Neural crest cell (in vitro differentiated cells): ENCODE data around the gene CYP2D6. TPM values are rescaled to one million over a fixed set of nuclear protein-coding genes. Genes with fewer than 3 reads are reported as not detected.

Experiments used
- DNase-seq: peaks from one replicate; pipeline ENCODE4 v3.0.0; 2021; ENCODE audit warnings: low read depth, mixed read lengths, low spot score
- H3K27ac Mint-ChIP-seq: one replicate; pipeline ENCODE4 v1.8.0; 2021; ENCODE audit warnings: mild to moderate bottlenecking, mixed read lengths; ENCODE audit not compliant: unreplicated experiment
- H3K27me3 Mint-ChIP-seq: 2 replicates; pipeline ENCODE4 v1.8.0; 2021; ENCODE audit warnings: low read depth, mild to moderate bottlenecking, mixed read lengths
- H3K36me3 Mint-ChIP-seq: 2 replicates; pipeline ENCODE4 v1.8.0; 2021; ENCODE audit warnings: low read depth, mild to moderate bottlenecking, mixed read lengths
- H3K4me1 Mint-ChIP-seq: 2 replicates; pipeline ENCODE4 v1.8.0; 2021; ENCODE audit warnings: mixed read lengths
- H3K4me3 Mint-ChIP-seq: one replicate; pipeline ENCODE4 v1.8.0; 2021; ENCODE audit warnings: mild to moderate bottlenecking, mixed read lengths
- H3K9me3 Mint-ChIP-seq: 2 replicates; pipeline ENCODE4 v1.8.0; 2021; ENCODE audit warnings: mixed read lengths
- total RNA-seq: library from RNA; stranded (reverse); gene quantifications from 2 replicates; pipeline ENCODE4 v1.2.1, GENCODE V29; 2021
- TF ChIP-seq, protein P1 (sequence below): fragments of 200-600 bp; sonication (generic); conservative IDR thresholded peaks from 2 replicates; pipeline ENCODE4 v1.5.0; 2021; ENCODE audit warnings: antibody characterized with exemption, mild to moderate bottlenecking

Gene CYP2D6
- total RNA-seq, 1 donor from 2014 or later = 3.7 TPM

DNA sequence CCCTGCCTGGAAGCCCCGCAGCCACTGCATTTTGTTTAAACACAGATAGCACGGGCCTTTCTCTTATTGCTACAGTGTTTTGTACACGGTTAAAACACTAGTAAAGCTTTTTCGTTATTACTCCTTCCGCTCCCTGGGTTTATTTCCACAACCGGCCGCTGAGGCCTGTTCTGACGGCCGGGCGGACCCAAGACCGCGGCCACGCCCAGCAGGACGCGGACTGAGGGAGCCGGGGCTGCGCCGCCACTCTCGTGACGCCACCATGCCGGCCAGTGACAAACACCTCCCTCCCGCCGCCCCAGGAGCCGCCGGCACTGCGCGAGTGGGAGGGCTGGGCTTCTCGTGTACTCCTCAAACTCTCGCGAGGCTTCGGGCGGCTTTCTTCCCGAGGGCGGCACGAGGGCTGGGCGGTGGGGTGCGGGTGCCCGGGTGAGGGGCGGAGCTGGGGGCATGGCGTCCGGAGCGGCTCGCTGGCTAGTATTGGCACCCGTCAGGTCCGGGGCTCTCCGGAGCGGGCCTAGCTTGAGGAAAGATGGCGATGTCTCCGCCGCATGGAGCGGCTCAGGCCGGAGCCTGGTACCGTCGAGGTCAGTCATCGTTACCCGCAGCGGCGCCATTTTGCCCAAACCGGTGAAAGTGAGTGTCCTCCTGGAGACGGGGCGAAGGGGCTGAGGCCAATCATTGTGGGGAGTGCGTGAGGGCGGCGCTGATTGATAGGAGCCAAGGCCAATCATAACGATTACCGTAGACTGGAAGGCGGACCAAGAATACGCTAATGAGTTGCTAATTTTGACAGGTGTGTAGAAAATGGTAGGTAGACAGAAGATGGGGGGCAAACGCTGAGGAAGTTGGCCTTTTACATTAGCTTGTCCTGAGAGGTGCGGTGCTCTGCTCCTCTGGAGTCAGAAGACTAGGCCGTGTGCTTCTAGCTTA is 51.0 kb downstream of the CYP2D6 start, which contains the start of gene SMDT1:
TSS of gene SMDT1 (plus strand) at position 382 of the 933 bp plus-strand sequence. CDS start at position 451, 69 bp downstream.
- H3K4me3 Mint-ChIP-seq = peak within 1 kb of the TSS; percentile 92
- peak; percentile 98 for DNase-seq
- peaks cover 38% of the 10 kb centered on the region for H3K4me1 Mint-ChIP-seq
- TF ChIP-seq, protein P1, sequence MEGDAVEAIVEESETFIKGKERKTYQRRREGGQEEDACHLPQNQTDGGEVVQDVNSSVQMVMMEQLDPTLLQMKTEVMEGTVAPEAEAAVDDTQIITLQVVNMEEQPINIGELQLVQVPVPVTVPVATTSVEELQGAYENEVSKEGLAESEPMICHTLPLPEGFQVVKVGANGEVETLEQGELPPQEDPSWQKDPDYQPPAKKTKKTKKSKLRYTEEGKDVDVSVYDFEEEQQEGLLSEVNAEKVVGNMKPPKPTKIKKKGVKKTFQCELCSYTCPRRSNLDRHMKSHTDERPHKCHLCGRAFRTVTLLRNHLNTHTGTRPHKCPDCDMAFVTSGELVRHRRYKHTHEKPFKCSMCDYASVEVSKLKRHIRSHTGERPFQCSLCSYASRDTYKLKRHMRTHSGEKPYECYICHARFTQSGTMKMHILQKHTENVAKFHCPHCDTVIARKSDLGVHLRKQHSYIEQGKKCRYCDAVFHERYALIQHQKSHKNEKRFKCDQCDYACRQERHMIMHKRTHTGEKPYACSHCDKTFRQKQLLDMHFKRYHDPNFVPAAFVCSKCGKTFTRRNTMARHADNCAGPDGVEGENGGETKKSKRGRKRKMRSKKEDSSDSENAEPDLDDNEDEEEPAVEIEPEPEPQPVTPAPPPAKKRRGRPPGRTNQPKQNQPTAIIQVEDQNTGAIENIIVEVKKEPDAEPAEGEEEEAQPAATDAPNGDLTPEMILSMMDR = no peak
- no peaks in the 10 kb centered on the region for H3K9me3 Mint-ChIP-seq
- H3K27ac Mint-ChIP-seq = peak within 1 kb of the TSS; percentile 96
- H3K36me3 Mint-ChIP-seq = peaks cover 9% of the 10 kb centered on the region
- H3K27me3 Mint-ChIP-seq = no peaks in the 10 kb centered on the region

DNA sequence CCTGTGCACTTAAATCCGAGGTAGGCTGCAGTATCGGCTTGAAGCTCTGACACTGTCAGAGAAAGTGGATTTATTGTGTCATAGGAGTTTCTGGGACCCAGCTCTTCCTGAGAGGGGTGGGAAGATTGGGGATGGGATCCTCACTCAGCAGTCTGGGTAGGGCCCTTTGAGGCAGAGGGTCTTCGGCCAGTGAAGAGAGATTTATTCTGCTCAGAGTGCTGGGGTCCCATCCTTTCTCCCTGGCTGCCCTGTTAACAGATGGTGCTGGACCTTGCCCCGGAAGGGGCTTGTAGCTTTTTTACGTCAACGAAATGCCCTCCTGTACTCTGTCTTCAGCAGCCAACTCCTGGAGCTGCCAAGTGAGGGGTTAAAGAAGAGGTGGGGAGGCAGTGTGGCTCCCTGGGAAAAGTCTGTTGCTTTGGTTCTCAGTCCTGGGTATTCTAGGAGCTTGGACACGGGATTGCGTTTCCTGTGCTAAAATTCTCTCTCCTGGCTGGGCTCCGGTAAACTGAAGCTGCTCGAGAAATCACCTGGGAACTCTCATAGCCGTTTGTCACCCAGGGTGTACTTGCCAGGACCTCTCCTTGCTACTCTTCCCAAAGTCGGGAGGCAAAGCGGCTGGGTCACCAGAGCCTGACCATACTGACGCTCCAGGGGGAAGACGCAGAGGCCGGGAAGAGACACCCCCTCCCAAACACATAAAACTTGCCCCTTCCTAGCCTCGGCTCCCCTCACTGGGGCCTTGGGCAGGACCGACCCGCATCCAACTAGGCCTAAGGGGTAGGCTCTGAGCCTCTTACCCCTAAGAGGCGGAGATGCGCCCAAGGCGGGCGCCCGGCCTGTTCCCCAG is 51.9 kb downstream of the CYP2D6 start:
- H3K27me3 Mint-ChIP-seq = no peaks in the 10 kb centered on the region
- H3K4me1 Mint-ChIP-seq = peaks cover 38% of the 10 kb centered on the region
- peak overlapping the region; percentile 96 for H3K27ac Mint-ChIP-seq
- no peaks in the 10 kb centered on the region for H3K9me3 Mint-ChIP-seq
- DNase-seq = no peak
- H3K4me3 Mint-ChIP-seq = peak overlapping the region; percentile 92
- TF ChIP-seq, protein P1 = no peak
- peaks cover 5% of the 10 kb centered on the region for H3K36me3 Mint-ChIP-seq

DNA sequence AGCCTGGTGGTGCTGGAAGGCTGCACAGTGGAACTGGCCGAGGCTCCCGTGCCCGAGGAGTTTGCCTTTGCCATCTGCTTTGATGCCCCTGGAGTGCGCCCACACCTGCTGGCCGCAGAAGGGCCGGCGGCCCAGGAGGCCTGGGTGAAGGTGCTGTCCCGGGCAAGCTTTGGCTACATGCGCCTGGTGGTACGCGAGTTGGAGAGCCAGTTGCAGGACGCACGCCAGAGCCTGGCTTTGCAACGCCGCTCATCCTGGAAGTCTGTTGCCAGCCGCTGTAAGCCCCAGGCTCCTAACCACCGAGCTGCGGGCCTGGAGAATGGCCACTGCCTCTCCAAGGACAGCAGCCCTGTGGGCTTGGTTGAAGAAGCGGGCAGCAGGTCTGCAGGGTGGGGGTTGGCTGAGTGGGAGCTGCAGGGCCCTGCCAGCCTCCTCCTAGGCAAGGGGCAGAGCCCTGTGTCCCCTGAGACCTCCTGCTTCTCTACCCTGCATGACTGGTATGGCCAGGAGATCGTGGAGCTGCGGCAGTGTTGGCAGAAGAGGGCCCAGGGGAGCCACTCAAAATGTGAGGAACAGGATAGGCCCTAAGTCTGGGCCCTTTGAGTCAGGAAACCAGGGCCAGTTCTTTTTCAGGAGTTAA is 53.0 kb downstream of the CYP2D6 start:
- Mint-ChIP-seq H3K27me3 (no peaks in the 10 kb centered on the region), H3K27ac (no peak overlapping the region), H3K4me1 (peaks cover 38% of the 10 kb centered on the region), H3K36me3 (peaks cover 3% of the 10 kb centered on the region), H3K9me3 (no peaks in the 10 kb centered on the region), H3K4me3 (no peak overlapping the region)
- TF ChIP-seq, protein P1 = no peak
- DNase-seq = no peak

DNA sequence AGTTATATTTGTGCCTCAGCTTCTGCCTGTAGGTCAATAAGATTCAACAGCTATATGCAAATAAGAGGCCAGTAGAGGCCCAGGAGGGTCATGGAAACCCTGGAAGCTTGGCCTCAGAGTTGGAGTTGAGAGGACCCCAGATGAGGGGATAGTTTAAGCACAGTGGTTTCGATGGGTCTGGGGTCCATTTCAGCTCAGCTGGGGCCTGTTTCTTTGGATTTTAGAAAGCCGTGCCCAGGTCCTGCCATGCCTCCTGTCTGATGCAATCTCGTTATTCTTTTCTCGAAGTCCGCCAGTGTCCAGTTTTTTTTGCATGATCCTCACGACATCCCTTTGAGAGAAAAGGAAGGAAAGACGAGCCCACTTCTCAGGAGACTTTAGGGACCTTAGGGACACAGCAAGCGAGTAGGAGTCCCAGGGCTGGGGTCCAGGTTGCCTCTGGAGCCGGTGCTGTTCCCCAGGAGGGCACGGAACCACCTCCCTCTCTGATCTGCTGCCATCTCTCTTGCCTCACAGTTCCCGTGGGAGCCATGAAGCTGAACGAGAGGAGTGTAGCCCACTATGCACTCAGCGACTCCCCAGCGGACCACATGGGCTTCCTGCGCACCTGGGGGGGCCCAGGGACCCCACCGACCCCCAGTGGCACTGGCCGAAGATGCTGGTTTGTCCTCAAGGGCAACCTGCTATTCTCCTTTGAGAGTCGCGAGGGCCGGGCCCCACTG is 53.7 kb downstream of the CYP2D6 start:
- Mint-ChIP-seq H3K27me3 (no peaks in the 10 kb centered on the region), H3K36me3 (no peaks in the 10 kb centered on the region), H3K4me1 (peaks cover 36% of the 10 kb centered on the region), H3K27ac (no peak overlapping the region), H3K9me3 (no peaks in the 10 kb centered on the region), H3K4me3 (peak overlapping the region; percentile 19)
- TF ChIP-seq, protein P1 = no peak
- DNase-seq = no peak

Other genes starting within 250 kb of the CYP2D6 start
- 0.19 TPM in 1 of 2 replicates, not detected in the other for gene SHISA8, start 215.7 kb downstream of the CYP2D6 start, total RNA-seq
- gene TNFRSF13C, start 204.0 kb downstream of the CYP2D6 start, total RNA-seq = 4.0 and 4.4 TPM in 2 replicates
- 47.3 and 48.9 TPM in 2 replicates for gene CENPM, start 183.7 kb downstream of the CYP2D6 start, total RNA-seq
- 71.5 and 75.0 TPM in 2 replicates for gene SEPTIN3, start 161.4 kb downstream of the CYP2D6 start, total RNA-seq
- not detected in 2 replicates for gene WBP2NL, start 132.0 kb downstream of the CYP2D6 start, total RNA-seq
- gene NAGA, start 60.0 kb downstream of the CYP2D6 start, total RNA-seq = 21.2 and 21.4 TPM in 2 replicates
- 1.3 and 1.5 TPM in 2 replicates for gene PHETA2, start 56.6 kb downstream of the CYP2D6 start, total RNA-seq
- gene SMDT1, start 51.1 kb downstream of the CYP2D6 start, total RNA-seq = 65.7 and 70.9 TPM in 2 replicates
- gene NDUFA6, start 40.0 kb downstream of the CYP2D6 start, total RNA-seq = 104 and 120 TPM in 2 replicates
- gene TCF20, start 139.8 kb upstream of the CYP2D6 start, total RNA-seq = 65.0 and 67.5 TPM in 2 replicates